Gastroesophageal sphincter (tissue), 4 donors: ENCODE measurements around the gene PCDHGB6. TPM values are rescaled to one million over a fixed set of nuclear protein-coding genes. Genes with fewer than 3 reads are reported as not detected.
"Not testable (repeated sequence)": the region's sequence is repeated elsewhere in the genome, so short reads cannot be mapped to it uniquely, and the experiment has no call there.

Experiments used
- ATAC-seq: fragments of 150-250 bp; one replicate; pipeline ENCODE4 v1.9.1; 2016; ENCODE audit warnings: mild to moderate bottlenecking, moderate library complexity
- H3K27ac ChIP-seq, 4 donors: fragments of 200-600 bp; sonication (generic) in 3 of 4; 1 replicate in 3 of 4; 2 replicates in 1 of 4; pipeline ENCODE4 v1.5.1; 2016 to 2019
- H3K27me3 ChIP-seq: fragments of 200-600 bp; sonication (generic); one replicate; pipeline ENCODE4 v1.5.1; 2019
- H3K36me3 ChIP-seq, 2 donors: fragments of 200-600 bp; sonication (generic); one replicate each; pipeline ENCODE4 v1.5.1; 2019; ENCODE audit warnings: control low read depth in 1 of 2
- H3K4me1 ChIP-seq, 3 donors: fragments of 200-600 bp; sonication (generic); 1 replicate in 2 of 3; 2 replicates in 1 of 3; pipeline ENCODE4 v1.5.1; 2016 to 2019; ENCODE audit warnings: control low read depth in 2 of 3
- H3K4me3 ChIP-seq, 2 donors: fragments of 200-600 bp; sonication (generic); one replicate each; pipeline ENCODE4 v1.5.1; 2019; ENCODE audit warnings: mild to moderate bottlenecking in 1 of 2, moderate library complexity in 1 of 2
- H3K9me3 ChIP-seq, 3 donors: fragments of 200-600 bp; sonication (generic); one replicate each; pipeline ENCODE4 v1.5.1; 2017 to 2019; ENCODE audit warnings: control low read depth in 2 of 3
- CTCF ChIP-seq, 4 experiments: fragments of 200-600 bp in 2 of 4; fragments of 450-650 bp in 2 of 4; sonication (generic) in 1 of 4; IDR thresholded peaks; one replicate each; pipeline ENCODE4 v1.5.1; 2017 to 2019; ENCODE audit warnings: antibody characterized with exemption in 4 of 4, mild to moderate bottlenecking in 2 of 4, moderate library complexity in 2 of 4
- EP300 ChIP-seq: sonication (generic); formaldehyde crosslinking; IDR thresholded peaks from one replicate; pipeline ENCODE4 v1.6.1; 2017; ENCODE audit warnings: antibody characterized with exemption, mild to moderate bottlenecking
- POLR2A ChIP-seq, 2 donors: fragments of 450-650 bp; IDR thresholded peaks; one replicate each; pipeline ENCODE4 v1.6.1; 2017; ENCODE audit warnings: antibody characterized with exemption in 2 of 2, mild to moderate bottlenecking in 2 of 2, moderate library complexity in 1 of 2
- POLR2AphosphoS5 ChIP-seq: sonication (generic); formaldehyde crosslinking; IDR thresholded peaks from one replicate; pipeline ENCODE4 v1.6.1; 2017; ENCODE audit warnings: antibody characterized with exemption
- WGBS, 2 donors: methylation state at CpG; one replicate each; pipeline ENCODE4 v1.1.5; 2018; ENCODE audit warnings: low coverage in 1 of 2; 5-methylcytosine and 5-hydroxymethylcytosine counted together
- total RNA-seq, 4 donors: library from RNA; depleted of rRNA; stranded (reverse); fragments of >200 nt; gene quantifications; one replicate each; pipeline ENCODE4 v1.1.0, GENCODE V29; 2016

The PCDHGB6 gene
- total RNA-seq, 4 donors from 2014 or later = 5.7 to 11.7 (median 6.5) TPM

GRCh38 chr5:141373673-141374317 lies 34.0 kb upstream of the PCDHGB6 start, which contains the start of gene PCDHGA6:
TSS of gene PCDHGA6 (plus strand) at chr5:141373891. CDS start at chr5:141374084, 193 bp downstream.
- Histone ChIP-seq H3K4me3 (peak within 1 kb of the TSS in 1 of 2 donors; percentile 32), H3K4me1 (no peaks in the 10 kb centered on the region), H3K36me3 (peaks cover 0 to 3% of the 10 kb centered on the region in 2 donors), H3K27me3 (peaks cover 10% of the 10 kb centered on the region), H3K27ac (peak within 1 kb of the TSS in 1 of 4 donors; percentile 12), H3K9me3 (peaks cover 3 to 100% (median 6%) of the 10 kb centered on the region in 3 donors)
- TF ChIP-seq POLR2A (IDR thresholded peaks at IDR 0.05) = no peak
- peak in 3 of 4 experiments; percentile 15 to 40 (median 33) for TF ChIP-seq CTCF (IDR thresholded peaks at IDR 0.05)
- ATAC-seq = no peak
- 6 to 8% methylated on average over 9 to 15 of the region's 27 CpGs for WGBS, 2 donors

GRCh38 chr5:141374627-141375026 lies 33.2 kb upstream of the PCDHGB6 start:
- TF ChIP-seq POLR2AphosphoS5 (no peak), EP300 (no peak), CTCF (IDR thresholded peaks at IDR 0.05) (no peak), POLR2A (IDR thresholded peaks at IDR 0.05) (no peak)
- WGBS, 2 donors = 53 to 58% methylated on average over 3 to 6 of the region's 14 CpGs
- Histone ChIP-seq H3K4me1 (no peaks in the 10 kb centered on the region), H3K27me3 (peaks cover 10% of the 10 kb centered on the region), H3K4me3 (no peak overlapping the region), H3K9me3 (peaks cover 3 to 100% (median 6%) of the 10 kb centered on the region in 3 donors), H3K36me3 (peaks cover 0 to 3% of the 10 kb centered on the region in 2 donors), H3K27ac (no peak overlapping the region)
- ATAC-seq = no peak

GRCh38 chr5:141375444-141376155 lies 32.2 kb upstream of the PCDHGB6 start:
- peaks cover 3 to 98% (median 6%) of the 10 kb centered on the region in 3 donors for H3K9me3 ChIP-seq
- 35% methylated on average over 14 of the region's 48 CpGs; no CpG with 5 or more reads in 1 of the 2 donors for WGBS, 2 donors
- not testable (repeated sequence) for ATAC-seq, H3K4me3 ChIP-seq, H3K36me3 ChIP-seq, H3K27ac ChIP-seq, H3K4me1 ChIP-seq, H3K27me3 ChIP-seq

- Histone ChIP-seq H3K27me3 (no peaks in the 10 kb centered on the region), H3K4me1 (no peaks in the 10 kb centered on the region), H3K4me3 (peak within 1 kb of the TSS in 1 of 2 donors; percentile 21), H3K9me3 (peaks cover 2 to 98% (median 6%) of the 10 kb centered on the region in 3 donors), H3K27ac (no peak within 1 kb of the TSS), H3K36me3 (peaks cover 0 to 9% of the 10 kb centered on the region in 2 donors)
- ATAC-seq = no peak
- WGBS, 2 donors = 13 to 28% methylated on average over 14 to 23 of the region's 37 CpGs
- TF ChIP-seq CTCF (IDR thresholded peaks at IDR 0.05) (no peak), EP300 (no peak), POLR2AphosphoS5 (no peak), POLR2A (IDR thresholded peaks at IDR 0.05) (no peak)
These were observed 25.1 kb upstream of the PCDHGB6 start, which contains the start of gene PCDHGA7 for GRCh38 chr5:141382469-141383294. TSS of gene PCDHGA7 (plus strand) at chr5:141382742. CDS start at chr5:141382900, 158 bp downstream.

- Histone ChIP-seq H3K36me3 (peaks cover 0 to 6% of the 10 kb centered on the region in 2 donors), H3K9me3 (peaks cover 2 to 97% (median 6%) of the 10 kb centered on the region in 3 donors), H3K4me1 (no peaks in the 10 kb centered on the region), H3K4me3 (no peak overlapping the region), H3K27ac (no peak overlapping the region), H3K27me3 (no peaks in the 10 kb centered on the region)
- ATAC-seq = no peak
- WGBS, 2 donors = 29 to 45% methylated on average over 12 to 15 of the region's 21 CpGs
- no peak for TF ChIP-seq POLR2A (IDR thresholded peaks at IDR 0.05)
- TF ChIP-seq POLR2AphosphoS5 = no peak
- no peak for TF ChIP-seq CTCF (IDR thresholded peaks at IDR 0.05)
- no peak for TF ChIP-seq EP300
These were observed 24.5 kb upstream of the PCDHGB6 start for GRCh38 chr5:141383345-141383744.
